IPS-18a (cell line): ENCODE results near the gene PRF1.
"Not testable (repeated sequence)": the region's sequence is repeated elsewhere in the genome, so short reads cannot be mapped to it uniquely, and the experiment has no call there.

ENCODE experiments used
- H3K27ac ChIP-seq: one replicate; pipeline ENCODE4 v1.5.1; 2013; ENCODE audit warnings: low read length
- H3K27me3 ChIP-seq: one replicate; pipeline ENCODE4 v1.6.1; 2013; ENCODE audit warnings: mild to moderate bottlenecking, low read length; ENCODE audit not compliant: control insufficient read depth, insufficient read depth
- H3K36me3 ChIP-seq: one replicate; pipeline ENCODE4 v1.6.1; 2013; ENCODE audit warnings: low read depth, low read length; ENCODE audit not compliant: control insufficient read depth
- H3K4me1 ChIP-seq: one replicate; pipeline ENCODE4 v1.6.1; 2013; ENCODE audit warnings: low read depth, low read length; ENCODE audit not compliant: control insufficient read depth
- H3K4me3 ChIP-seq: one replicate; pipeline ENCODE4 v1.5.1; 2013; ENCODE audit warnings: low read length
- H3K9ac ChIP-seq: one replicate; pipeline ENCODE4 v1.6.1; 2013; ENCODE audit warnings: mild to moderate bottlenecking, low read length, moderate library complexity
- H3K9me3 ChIP-seq: one replicate; pipeline ENCODE4 v1.6.1; 2013; ENCODE audit warnings: low read depth, low read length; ENCODE audit not compliant: control insufficient read depth

PRF1 gene

GRCh38 chr10:70631735-70632134 lies 29.2 kb upstream of the PRF1 start:
- H3K4me1 ChIP-seq, H3K9ac ChIP-seq, H3K36me3 ChIP-seq, H3K27ac ChIP-seq, H3K4me3 ChIP-seq, H3K9me3 ChIP-seq, H3K27me3 ChIP-seq: not testable (repeated sequence)

DNA sequence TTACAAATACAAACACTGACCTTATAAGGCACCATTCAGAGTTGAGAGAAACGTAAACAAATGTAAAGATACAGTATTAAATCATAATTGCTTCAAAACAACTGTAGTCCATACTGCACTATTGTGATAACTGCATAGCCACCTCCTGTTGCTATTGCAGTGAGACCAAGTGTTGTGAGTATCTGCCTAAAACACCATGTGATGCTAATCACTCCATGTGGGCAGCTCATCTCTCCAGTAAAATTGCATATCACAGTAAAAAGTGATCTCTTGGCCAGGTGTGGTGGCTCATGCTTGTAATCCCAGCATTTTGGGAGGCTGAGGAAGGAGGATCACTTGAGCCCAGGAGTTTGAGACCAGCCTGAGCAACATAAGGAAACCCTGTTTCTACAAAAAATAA lies 26.8 kb upstream of the PRF1 start:
- no peak overlapping the region for H3K9ac ChIP-seq
- H3K27me3 ChIP-seq: no peaks in the 10 kb centered on the region
- no peaks in the 10 kb centered on the region for H3K36me3 ChIP-seq
- H3K4me3 ChIP-seq: no peak overlapping the region
- H3K9me3 ChIP-seq: peaks cover 5% of the 10 kb centered on the region
- peaks cover 19% of the 10 kb centered on the region for H3K4me1 ChIP-seq
- no peak overlapping the region for H3K27ac ChIP-seq

GRCh38 chr10:70626056-70626455 lies 23.5 kb upstream of the PRF1 start:
- H3K27ac ChIP-seq: peak overlapping the region; percentile 84
- H3K4me3 ChIP-seq: peak overlapping the region; percentile 21
- H3K36me3 ChIP-seq: no peaks in the 10 kb centered on the region
- peaks cover 31% of the 10 kb centered on the region for H3K4me1 ChIP-seq
- H3K27me3 ChIP-seq: no peaks in the 10 kb centered on the region
- peaks cover 5% of the 10 kb centered on the region for H3K9me3 ChIP-seq
- peak overlapping the region; percentile 50 for H3K9ac ChIP-seq

GRCh38 chr10:70622981-70623844 lies 20.7 kb upstream of the PRF1 start:
- Histone ChIP-seq H3K36me3 (no peaks in the 10 kb centered on the region), H3K4me3 (no peak overlapping the region), H3K27ac (peak overlapping the region; percentile 95), H3K9ac (peak overlapping the region; percentile 45), H3K4me1 (peaks cover 31% of the 10 kb centered on the region), H3K27me3 (no peaks in the 10 kb centered on the region), H3K9me3 (peaks cover 11% of the 10 kb centered on the region)

GRCh38 chr10:70622541-70622940 lies 20.0 kb upstream of the PRF1 start:
- H3K4me3 ChIP-seq: no peak overlapping the region
- H3K36me3 ChIP-seq: no peaks in the 10 kb centered on the region
- H3K27me3 ChIP-seq: no peaks in the 10 kb centered on the region
- peaks cover 31% of the 10 kb centered on the region for H3K4me1 ChIP-seq
- peak overlapping the region; percentile 1 for H3K27ac ChIP-seq
- peaks cover 11% of the 10 kb centered on the region for H3K9me3 ChIP-seq
- H3K9ac ChIP-seq: no peak overlapping the region

GRCh38 chr10:70621503-70622078 lies 19.1 kb upstream of the PRF1 start:
- H3K27ac ChIP-seq: no peak overlapping the region
- peaks cover 30% of the 10 kb centered on the region for H3K4me1 ChIP-seq
- H3K27me3 ChIP-seq: no peaks in the 10 kb centered on the region
- no peak overlapping the region for H3K9ac ChIP-seq
- H3K36me3 ChIP-seq: no peaks in the 10 kb centered on the region
- H3K4me3 ChIP-seq: no peak overlapping the region
- H3K9me3 ChIP-seq: peaks cover 11% of the 10 kb centered on the region

DNA sequence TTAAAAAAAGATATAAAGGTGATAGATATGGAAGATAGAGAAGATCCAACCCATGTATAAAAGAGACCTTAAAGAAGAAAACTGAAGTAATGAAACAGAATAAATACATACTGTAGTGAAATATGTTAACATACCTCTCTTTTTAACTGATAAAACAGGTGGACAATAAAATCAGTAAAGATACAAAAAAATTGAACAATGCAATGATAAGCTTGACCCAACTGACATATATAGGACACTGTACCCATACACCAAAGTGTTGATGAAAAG lies 17.4 kb upstream of the PRF1 start:
- Histone ChIP-seq H3K4me1 (peaks cover 16% of the 10 kb centered on the region), H3K27me3 (no peaks in the 10 kb centered on the region), H3K9me3 (peaks cover 11% of the 10 kb centered on the region), H3K27ac (no peak overlapping the region), H3K9ac (no peak overlapping the region), H3K36me3 (no peaks in the 10 kb centered on the region), H3K4me3 (no peak overlapping the region)

DNA sequence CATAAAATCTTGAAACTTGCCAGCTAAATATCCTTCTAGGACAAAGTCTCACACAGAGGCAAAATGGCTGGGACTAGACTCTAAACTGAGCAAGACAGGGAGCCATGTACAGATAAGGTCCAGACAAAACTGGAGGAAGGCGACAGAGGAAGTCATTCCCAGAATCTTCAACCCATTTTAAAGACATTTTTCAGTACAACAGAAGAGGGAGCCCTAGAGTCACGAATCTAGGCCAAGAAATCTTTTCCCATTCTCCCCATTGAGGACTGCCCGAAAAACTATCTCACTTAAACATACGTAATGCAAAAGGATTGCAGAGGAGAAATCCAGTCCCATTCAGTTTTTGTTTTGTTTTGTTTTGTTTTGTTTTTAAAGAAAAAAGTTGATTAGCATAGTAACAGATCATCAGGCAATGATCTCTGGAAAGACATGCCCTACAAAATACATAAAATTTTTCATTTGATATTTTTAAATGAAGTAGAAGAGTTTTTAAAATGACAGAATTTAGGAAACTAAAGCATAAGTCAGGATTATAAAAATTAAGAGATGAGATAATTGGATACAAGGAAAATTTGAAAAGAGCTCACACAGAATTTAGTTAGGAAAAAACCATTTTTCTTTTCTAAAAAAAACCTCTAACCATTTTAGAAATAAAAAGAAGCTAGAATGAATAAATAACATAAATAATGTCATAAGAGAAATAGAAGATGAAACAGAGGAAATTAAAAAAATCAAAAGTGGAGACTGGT lies 16.9 kb upstream of the PRF1 start:
- Histone ChIP-seq H3K27me3 (no peaks in the 10 kb centered on the region), H3K4me1 (peaks cover 16% of the 10 kb centered on the region), H3K9ac (no peak overlapping the region), H3K27ac (no peak overlapping the region), H3K36me3 (no peaks in the 10 kb centered on the region), H3K9me3 (peaks cover 11% of the 10 kb centered on the region), H3K4me3 (no peak overlapping the region)

GRCh38 chr10:70618663-70619062 lies 16.1 kb upstream of the PRF1 start:
- H3K9me3 ChIP-seq: peaks cover 11% of the 10 kb centered on the region
- no peak overlapping the region for H3K9ac ChIP-seq

GRCh38 chr10:70617798-70618568 lies 15.4 kb upstream of the PRF1 start:
- Histone ChIP-seq H3K9me3 (peaks cover 11% of the 10 kb centered on the region), H3K9ac (no peak overlapping the region), H3K36me3 (no peaks in the 10 kb centered on the region), H3K4me1 (peaks cover 4% of the 10 kb centered on the region), H3K27ac (no peak overlapping the region), H3K4me3 (no peak overlapping the region), H3K27me3 (no peaks in the 10 kb centered on the region)

More at GRCh38 chr10:70618663-70619062, 16.1 kb upstream of the PRF1 start:
- H3K36me3 ChIP-seq: no peaks in the 10 kb centered on the region
- no peak overlapping the region for H3K4me3 ChIP-seq
- peaks cover 11% of the 10 kb centered on the region for H3K4me1 ChIP-seq
- H3K27ac ChIP-seq: no peak overlapping the region
- H3K27me3 ChIP-seq: no peaks in the 10 kb centered on the region

- Histone ChIP-seq H3K4me1 (no peaks in the 10 kb centered on the region), H3K9ac (no peak overlapping the region), H3K4me3 (no peak overlapping the region), H3K27me3 (no peaks in the 10 kb centered on the region), H3K9me3 (peaks cover 11% of the 10 kb centered on the region), H3K36me3 (no peaks in the 10 kb centered on the region), H3K27ac (no peak overlapping the region)
Observed at GRCh38 chr10:70616761-70617160, 14.2 kb upstream of the PRF1 start.
